ENCODE measurements around the gene CALML4. TPM values are rescaled to one million over a fixed set of nuclear protein-coding genes. Genes with fewer than 3 reads are reported as not detected.
A peak's percentile ranks its signal among the peaks of the same experiment; 100 is the strongest.

The CALML4 gene
- total and polyA plus RNA-seq, 4 experiments from 2014 or later: 0.79 to 5.1 (median 2.3) TPM

DNA sequence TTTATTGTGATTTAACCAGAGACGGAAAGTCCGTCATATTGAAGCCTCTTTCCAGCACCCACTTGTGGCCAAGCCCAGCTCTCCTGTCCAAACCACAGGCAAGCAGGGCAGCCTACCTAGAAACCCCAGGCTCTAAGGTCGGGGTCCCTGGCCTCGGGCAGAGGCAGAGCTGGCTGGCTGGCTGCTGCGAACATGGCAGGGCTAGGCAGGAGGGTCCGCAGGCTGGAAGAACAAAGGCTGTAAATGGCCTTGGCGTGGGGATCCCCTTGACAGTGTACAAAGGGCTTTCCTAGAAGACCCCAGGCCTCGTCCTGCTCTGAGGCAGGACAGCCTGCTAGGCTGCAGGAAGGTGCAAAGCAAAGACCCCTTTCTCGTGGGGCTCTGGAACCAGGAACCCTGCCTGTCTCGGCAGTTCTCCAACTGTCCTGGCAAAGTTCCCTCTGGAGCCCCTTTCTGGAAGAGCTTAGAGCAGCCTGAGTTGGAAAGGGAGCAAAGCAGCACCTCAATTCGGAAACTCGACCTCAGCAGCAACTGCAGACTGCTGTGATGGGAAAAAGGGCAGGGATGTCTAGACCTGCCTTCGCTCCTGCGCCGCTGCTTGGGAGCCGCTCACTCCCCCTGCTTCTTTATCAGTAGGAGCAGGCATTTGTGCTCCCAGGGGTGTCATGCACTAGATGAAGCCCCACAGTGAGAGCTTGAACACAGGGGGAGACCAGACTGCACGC, 8.5 kb downstream of the CALML4 start:
- intact Hi-C loops (cut with micrococcal nuclease): no loop called here
- H3K36me3 ChIP-seq (ENCODE audit: insufficient read depth, low read length): no peaks in the 10 kb centered on the region
- Mint-ChIP-seq H3K4me3 (no peak overlapping the region), H3K36me3 (peaks cover 10 to 22% of the 10 kb centered on the region in 2 donors), H3K27me3 (no peaks in the 10 kb centered on the region), H3K27ac (peak overlapping the region in 1 of 7 donors; percentile 15), H3K4me1 (no peaks in the 10 kb centered on the region), H3K9me3 (no peaks in the 10 kb centered on the region)
- H3K4me3 ChIP-seq (ENCODE audit: low read length in 2 of 2): no peak overlapping the region
- no peaks in the 10 kb centered on the region for H3K27me3 ChIP-seq (ENCODE audit: insufficient read depth, low read length)
- POLR2A ChIA-PET (ENCODE audit: partially characterized antibody): no interaction called here
- no peak overlapping the region for H3K27ac ChIP-seq (ENCODE audit: low read depth, low read length)
- CTCF ChIA-PET (ENCODE audit: partially characterized antibody): interaction anchor here (1.7 kb wide), 1 partner anchor 14 kb away, joined by 3 read pairs; no protein-coding TSS in a partner anchor
- no peak for DNase-seq
- no peaks in the 10 kb centered on the region for H3K4me1 ChIP-seq (ENCODE audit: insufficient read depth, low read length)
- no peaks in the 10 kb centered on the region for H3K9me3 ChIP-seq (ENCODE audit: control insufficient read depth in 1 of 2, low read length in 2 of 2)

- no peaks in the 10 kb centered on the region for H3K9me3 Mint-ChIP-seq
- Histone ChIP-seq H3K4me3 (ENCODE audit: low read length in 2 of 2) (no peak overlapping the region), H3K27ac (ENCODE audit: low read depth, low read length) (no peak overlapping the region), H3K4me1 (ENCODE audit: insufficient read depth, low read length) (no peaks in the 10 kb centered on the region), H3K9me3 (ENCODE audit: control insufficient read depth in 1 of 2, low read length in 2 of 2) (no peaks in the 10 kb centered on the region), H3K36me3 (ENCODE audit: insufficient read depth, low read length) (no peaks in the 10 kb centered on the region), H3K27me3 (ENCODE audit: insufficient read depth, low read length) (no peaks in the 10 kb centered on the region)
- H3K27me3 Mint-ChIP-seq: no peaks in the 10 kb centered on the region
- ChIA-PET POLR2A (ENCODE audit: partially characterized antibody) (interaction anchor here (0.6 to 0.7 kb wide), 2 partner anchors 13 to 100 kb away, joined by 3 to 4 read pairs; no protein-coding TSS in a partner anchor), CTCF (ENCODE audit: partially characterized antibody) (interaction anchor here (0.7 kb wide), 1 partner anchor 32 kb away, joined by 3 read pairs; no protein-coding TSS in a partner anchor)
- peak overlapping the region in 4 of 7 donors; percentile 20 to 68 (median 46) for H3K27ac Mint-ChIP-seq
- DNase-seq: no peak
- no peak overlapping the region for H3K4me3 Mint-ChIP-seq
- intact Hi-C loops (cut with micrococcal nuclease): no loop called here
- peaks cover 10 to 33% of the 10 kb centered on the region in 2 donors for H3K36me3 Mint-ChIP-seq
- no peaks in the 10 kb centered on the region for H3K4me1 Mint-ChIP-seq
Measured at GRCh38 chr15:68195336-68196112, 9.6 kb downstream of the CALML4 start.

DNA sequence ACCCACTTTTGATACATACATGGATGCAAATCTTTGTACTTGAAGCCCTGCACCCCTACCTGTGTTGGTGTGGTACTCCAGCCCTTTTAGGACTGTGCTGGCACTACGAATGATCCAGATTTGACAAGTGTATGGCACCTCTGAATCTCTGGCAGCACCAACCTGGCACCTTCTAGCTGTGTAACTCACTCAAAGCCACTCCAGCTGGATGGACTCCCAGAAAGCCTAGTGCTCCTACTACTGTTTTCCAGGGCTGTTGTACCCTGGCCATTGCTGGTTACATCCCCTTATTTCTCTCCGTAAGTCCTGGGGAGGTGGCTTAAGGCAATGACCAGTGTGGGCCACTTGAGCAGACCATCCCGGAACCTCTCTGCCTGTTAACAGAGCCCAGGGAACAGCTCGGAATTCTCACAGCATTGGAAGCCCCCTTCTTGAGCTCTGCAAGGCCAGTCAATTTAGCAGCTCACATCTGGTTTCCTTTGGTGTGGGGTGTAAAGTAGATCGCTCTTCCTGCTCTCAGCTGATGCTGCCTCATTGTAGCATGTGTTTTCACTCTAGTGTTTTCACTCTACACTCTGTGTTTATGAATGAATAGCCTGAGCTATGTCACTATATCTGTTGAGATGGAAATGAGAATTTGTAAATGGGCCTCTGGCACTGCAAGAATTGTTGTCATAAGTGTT, 12.2 kb downstream of the CALML4 start:
- CTCF ChIA-PET (ENCODE audit: partially characterized antibody): no interaction called here
- no peak for DNase-seq
- Mint-ChIP-seq H3K27me3 (no peaks in the 10 kb centered on the region), H3K4me3 (no peak overlapping the region), H3K36me3 (peaks cover 20 to 54% of the 10 kb centered on the region in 2 donors), H3K9me3 (no peaks in the 10 kb centered on the region), H3K4me1 (peaks cover 0 to 2% (median 0%) of the 10 kb centered on the region in 4 donors), H3K27ac (peak overlapping the region in 3 of 7 donors; percentile 14 to 56 (median 27))
- intact Hi-C loops (cut with micrococcal nuclease): no loop called here
- Histone ChIP-seq H3K27me3 (ENCODE audit: insufficient read depth, low read length) (no peaks in the 10 kb centered on the region), H3K4me3 (ENCODE audit: low read length in 2 of 2) (no peak overlapping the region), H3K9me3 (ENCODE audit: control insufficient read depth in 1 of 2, low read length in 2 of 2) (no peaks in the 10 kb centered on the region), H3K36me3 (ENCODE audit: insufficient read depth, low read length) (peaks cover 10% of the 10 kb centered on the region), H3K27ac (ENCODE audit: low read depth, low read length) (no peak overlapping the region), H3K4me1 (ENCODE audit: insufficient read depth, low read length) (no peaks in the 10 kb centered on the region)
- POLR2A ChIA-PET (ENCODE audit: partially characterized antibody): no interaction called here

GRCh38 chr15:68192117-68192516, 13.0 kb downstream of the CALML4 start:
- ChIA-PET POLR2A (ENCODE audit: partially characterized antibody) (no interaction called here), CTCF (ENCODE audit: partially characterized antibody) (no interaction called here)
- H3K36me3 ChIP-seq (ENCODE audit: insufficient read depth, low read length): peaks cover 16% of the 10 kb centered on the region
- intact Hi-C loops (cut with micrococcal nuclease): no loop called here
- no peaks in the 10 kb centered on the region for H3K27me3 ChIP-seq (ENCODE audit: insufficient read depth, low read length)
- Mint-ChIP-seq H3K36me3 (peaks cover 25 to 61% of the 10 kb centered on the region in 2 donors), H3K9me3 (no peaks in the 10 kb centered on the region), H3K27ac (peak overlapping the region in 4 of 7 donors; percentile 14 to 63 (median 39)), H3K27me3 (no peaks in the 10 kb centered on the region), H3K4me3 (no peak overlapping the region), H3K4me1 (peaks cover 0 to 2% (median 0%) of the 10 kb centered on the region in 4 donors)
- no peak overlapping the region for H3K27ac ChIP-seq (ENCODE audit: low read depth, low read length)
- no peak overlapping the region for H3K4me3 ChIP-seq (ENCODE audit: low read length in 2 of 2)
- H3K9me3 ChIP-seq (ENCODE audit: control insufficient read depth in 1 of 2, low read length in 2 of 2): no peaks in the 10 kb centered on the region
- no peak for DNase-seq
- H3K4me1 ChIP-seq (ENCODE audit: insufficient read depth, low read length): no peaks in the 10 kb centered on the region

- H3K9me3 Mint-ChIP-seq: no peaks in the 10 kb centered on the region
- Histone ChIP-seq H3K36me3 (ENCODE audit: insufficient read depth, low read length) (peaks cover 21% of the 10 kb centered on the region), H3K9me3 (ENCODE audit: control insufficient read depth in 1 of 2, low read length in 2 of 2) (no peaks in the 10 kb centered on the region), H3K27me3 (ENCODE audit: insufficient read depth, low read length) (no peaks in the 10 kb centered on the region), H3K4me3 (ENCODE audit: low read length in 2 of 2) (no peak overlapping the region), H3K4me1 (ENCODE audit: insufficient read depth, low read length) (no peaks in the 10 kb centered on the region), H3K27ac (ENCODE audit: low read depth, low read length) (no peak overlapping the region)
- peaks cover 25 to 61% of the 10 kb centered on the region in 2 donors for H3K36me3 Mint-ChIP-seq
- intact Hi-C loops (cut with micrococcal nuclease): no loop called here
- DNase-seq: no peak
- CTCF ChIA-PET (ENCODE audit: partially characterized antibody): no interaction called here
- H3K27ac Mint-ChIP-seq: peak overlapping the region in 3 of 7 donors; percentile 14 to 53 (median 39)
- H3K4me1 Mint-ChIP-seq: peaks cover 0 to 2% (median 0%) of the 10 kb centered on the region in 4 donors
- H3K4me3 Mint-ChIP-seq: no peak overlapping the region
- no peaks in the 10 kb centered on the region for H3K27me3 Mint-ChIP-seq
- POLR2A ChIA-PET (ENCODE audit: partially characterized antibody): no interaction called here
Measured at GRCh38 chr15:68191555-68191954, 13.6 kb downstream of the CALML4 start.

- DNase-seq: no peak
- no peaks in the 10 kb centered on the region for H3K27me3 Mint-ChIP-seq
- peak overlapping the region in 2 of 7 donors; percentile 48 to 61 for H3K27ac Mint-ChIP-seq
- no peak overlapping the region for H3K4me3 Mint-ChIP-seq
- intact Hi-C loops (cut with micrococcal nuclease): no loop called here
- H3K9me3 Mint-ChIP-seq: no peaks in the 10 kb centered on the region
- Histone ChIP-seq H3K27me3 (ENCODE audit: insufficient read depth, low read length) (no peaks in the 10 kb centered on the region), H3K9me3 (ENCODE audit: control insufficient read depth in 1 of 2, low read length in 2 of 2) (no peaks in the 10 kb centered on the region), H3K4me1 (ENCODE audit: insufficient read depth, low read length) (no peaks in the 10 kb centered on the region), H3K27ac (ENCODE audit: low read depth, low read length) (no peak overlapping the region), H3K4me3 (ENCODE audit: low read length in 2 of 2) (no peak overlapping the region), H3K36me3 (ENCODE audit: insufficient read depth, low read length) (peaks cover 26% of the 10 kb centered on the region)
- CTCF ChIA-PET (ENCODE audit: partially characterized antibody): no interaction called here
- POLR2A ChIA-PET (ENCODE audit: partially characterized antibody): no interaction called here
- H3K36me3 Mint-ChIP-seq: peaks cover 28 to 73% of the 10 kb centered on the region in 2 donors
- H3K4me1 Mint-ChIP-seq: peaks cover 0 to 2% (median 0%) of the 10 kb centered on the region in 4 donors
Measured at GRCh38 chr15:68190048-68190447, 15.1 kb downstream of the CALML4 start.

DNA sequence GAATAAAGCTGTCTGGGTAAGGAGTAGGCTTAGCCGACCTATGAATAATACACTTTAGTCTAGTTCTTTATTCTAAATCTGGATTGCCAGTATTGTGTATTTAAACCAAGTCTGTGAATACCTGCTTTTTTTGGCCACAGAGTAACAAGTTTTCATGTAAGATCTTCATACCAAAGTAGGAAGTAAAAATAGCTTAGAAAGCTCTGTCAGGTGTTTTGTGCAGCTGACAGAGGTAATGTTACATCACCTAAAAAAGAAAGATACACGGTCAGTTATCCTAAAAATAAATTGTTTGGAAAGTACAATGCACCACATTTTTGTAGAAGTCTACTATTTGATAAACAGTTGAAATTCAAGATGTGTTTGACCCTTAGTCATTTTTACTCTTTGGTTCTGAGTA, 16.5 kb downstream of the CALML4 start:
- H3K36me3 ChIP-seq (ENCODE audit: insufficient read depth, low read length): peaks cover 38% of the 10 kb centered on the region

More for the DNA sequence above, 16.5 kb downstream of the CALML4 start:
- ChIA-PET POLR2A (ENCODE audit: partially characterized antibody) (no interaction called here), CTCF (ENCODE audit: partially characterized antibody) (no interaction called here)
- Histone ChIP-seq H3K4me3 (ENCODE audit: low read length in 2 of 2) (no peak overlapping the region), H3K27ac (ENCODE audit: low read depth, low read length) (no peak overlapping the region), H3K27me3 (ENCODE audit: insufficient read depth, low read length) (no peaks in the 10 kb centered on the region), H3K4me1 (ENCODE audit: insufficient read depth, low read length) (no peaks in the 10 kb centered on the region), H3K9me3 (ENCODE audit: control insufficient read depth in 1 of 2, low read length in 2 of 2) (no peaks in the 10 kb centered on the region)
- H3K27ac Mint-ChIP-seq: peak overlapping the region in 2 of 7 donors; percentile 19 to 83
- no peaks in the 10 kb centered on the region for H3K9me3 Mint-ChIP-seq
- DNase-seq: no peak
- H3K27me3 Mint-ChIP-seq: no peaks in the 10 kb centered on the region
- no peak overlapping the region for H3K4me3 Mint-ChIP-seq
- intact Hi-C loops (cut with micrococcal nuclease): no loop called here
- peaks cover 36 to 82% of the 10 kb centered on the region in 2 donors for H3K36me3 Mint-ChIP-seq
- H3K4me1 Mint-ChIP-seq: peaks cover 0 to 2% (median 0%) of the 10 kb centered on the region in 4 donors
